ENCODE data around the gene SRSF3. TPM values are rescaled to one million over a fixed set of nuclear protein-coding genes. Genes with fewer than 3 reads are reported as not detected.

Gene SRSF3
- polyA plus RNA-seq, 3 donors from 2014 or later: 344 to 391 (median 379) TPM

- H3K27ac Mint-ChIP-seq: no peak overlapping the region
Measured at GRCh38 chr6:36625158-36625919, 31.2 kb downstream of the SRSF3 start.

GRCh38 chr6:36626636-36627035, 32.5 kb downstream of the SRSF3 start:
- H3K9me3 Mint-ChIP-seq: no peaks in the 10 kb centered on the region
- H3K4me1 Mint-ChIP-seq: peaks cover 9% of the 10 kb centered on the region in 2 donors
- no peak overlapping the region for H3K27ac Mint-ChIP-seq
- H3K4me3 Mint-ChIP-seq: no peak overlapping the region
- peaks cover 0 to 9% (median 3%) of the 10 kb centered on the region in 3 donors for H3K27me3 Mint-ChIP-seq (ENCODE audit: low read depth in 3 of 3)
- H3K36me3 Mint-ChIP-seq: no peaks in the 10 kb centered on the region
- DNase-seq: no peak

More at GRCh38 chr6:36625158-36625919, 31.2 kb downstream of the SRSF3 start:
- Mint-ChIP-seq H3K9me3 (no peaks in the 10 kb centered on the region), H3K4me3 (no peak overlapping the region), H3K27me3 (ENCODE audit: low read depth in 3 of 3) (peaks cover 0 to 7% (median 4%) of the 10 kb centered on the region in 3 donors), H3K36me3 (no peaks in the 10 kb centered on the region), H3K4me1 (peaks cover 9% of the 10 kb centered on the region in 2 donors)
- no peak for DNase-seq

- H3K9me3 Mint-ChIP-seq: no peaks in the 10 kb centered on the region
- no peaks in the 10 kb centered on the region for H3K36me3 Mint-ChIP-seq
- peaks cover 0 to 9% (median 3%) of the 10 kb centered on the region in 3 donors for H3K27me3 Mint-ChIP-seq (ENCODE audit: low read depth in 3 of 3)
- peaks cover 9% of the 10 kb centered on the region in 2 donors for H3K4me1 Mint-ChIP-seq
- no peak for DNase-seq
- H3K4me3 Mint-ChIP-seq: no peak overlapping the region
- H3K27ac Mint-ChIP-seq: peak overlapping the region in 2 of 6 donors; percentile 11 to 61
Measured at GRCh38 chr6:36627141-36627540, 33.0 kb downstream of the SRSF3 start.

GRCh38 chr6:36627801-36628246, 33.7 kb downstream of the SRSF3 start:
- Mint-ChIP-seq H3K36me3 (no peaks in the 10 kb centered on the region), H3K27ac (no peak overlapping the region), H3K9me3 (no peaks in the 10 kb centered on the region), H3K4me1 (peaks cover 8 to 9% of the 10 kb centered on the region in 2 donors), H3K27me3 (ENCODE audit: low read depth in 3 of 3) (peaks cover 0 to 8% (median 3%) of the 10 kb centered on the region in 3 donors), H3K4me3 (no peak overlapping the region)
- no peak for DNase-seq

GRCh38 chr6:36629784-36630183, 35.6 kb downstream of the SRSF3 start:
- Mint-ChIP-seq H3K27ac (no peak overlapping the region), H3K27me3 (ENCODE audit: low read depth in 3 of 3) (peaks cover 0 to 6% (median 3%) of the 10 kb centered on the region in 3 donors), H3K4me1 (no peaks in the 10 kb centered on the region), H3K9me3 (no peaks in the 10 kb centered on the region), H3K36me3 (no peaks in the 10 kb centered on the region), H3K4me3 (no peak overlapping the region)
- no peak for DNase-seq

GRCh38 chr6:36631326-36632011, 37.3 kb downstream of the SRSF3 start:
- no peaks in the 10 kb centered on the region for H3K36me3 Mint-ChIP-seq
- H3K4me1 Mint-ChIP-seq: no peaks in the 10 kb centered on the region
- no peak for DNase-seq
- peaks cover 0 to 3% (median 2%) of the 10 kb centered on the region in 3 donors for H3K27me3 Mint-ChIP-seq (ENCODE audit: low read depth in 3 of 3)
- no peak overlapping the region for H3K27ac Mint-ChIP-seq
- H3K9me3 Mint-ChIP-seq: no peaks in the 10 kb centered on the region
- no peak overlapping the region for H3K4me3 Mint-ChIP-seq

GRCh38 chr6:36633370-36633769, 39.2 kb downstream of the SRSF3 start:
- no peaks in the 10 kb centered on the region for H3K36me3 Mint-ChIP-seq
- no peak for DNase-seq
- H3K4me3 Mint-ChIP-seq: no peak overlapping the region
- H3K27me3 Mint-ChIP-seq (ENCODE audit: low read depth in 3 of 3): peaks cover 0 to 5% (median 2%) of the 10 kb centered on the region in 3 donors
- no peaks in the 10 kb centered on the region for H3K4me1 Mint-ChIP-seq
- H3K9me3 Mint-ChIP-seq: no peaks in the 10 kb centered on the region
- H3K27ac Mint-ChIP-seq: no peak overlapping the region

GRCh38 chr6:36633915-36634314, 39.8 kb downstream of the SRSF3 start:
- no peak overlapping the region for H3K4me3 Mint-ChIP-seq
- H3K36me3 Mint-ChIP-seq: peaks cover 0 to 4% (median 0%) of the 10 kb centered on the region in 3 donors
- peaks cover 0 to 5% (median 2%) of the 10 kb centered on the region in 3 donors for H3K27me3 Mint-ChIP-seq (ENCODE audit: low read depth in 3 of 3)
- no peaks in the 10 kb centered on the region for H3K4me1 Mint-ChIP-seq
- no peak for DNase-seq
- H3K27ac Mint-ChIP-seq: no peak overlapping the region
- no peaks in the 10 kb centered on the region for H3K9me3 Mint-ChIP-seq

GRCh38 chr6:36634317-36635108, 40.4 kb downstream of the SRSF3 start:
- Mint-ChIP-seq H3K9me3 (no peaks in the 10 kb centered on the region), H3K27me3 (ENCODE audit: low read depth in 3 of 3) (peaks cover 0 to 5% (median 2%) of the 10 kb centered on the region in 3 donors), H3K4me1 (no peaks in the 10 kb centered on the region), H3K36me3 (peaks cover 0 to 4% (median 0%) of the 10 kb centered on the region in 3 donors), H3K27ac (no peak overlapping the region), H3K4me3 (no peak overlapping the region)
- no peak for DNase-seq

GRCh38 chr6:36636283-36636682, 42.1 kb downstream of the SRSF3 start:
- H3K9me3 Mint-ChIP-seq: no peaks in the 10 kb centered on the region
- no peak overlapping the region for H3K27ac Mint-ChIP-seq
- H3K4me3 Mint-ChIP-seq: no peak overlapping the region
- H3K27me3 Mint-ChIP-seq (ENCODE audit: low read depth in 3 of 3): peaks cover 0 to 2% (median 1%) of the 10 kb centered on the region in 3 donors
- no peaks in the 10 kb centered on the region for H3K4me1 Mint-ChIP-seq
- no peak for DNase-seq
- peaks cover 0 to 4% (median 0%) of the 10 kb centered on the region in 3 donors for H3K36me3 Mint-ChIP-seq

- DNase-seq: no peak
- H3K4me1 Mint-ChIP-seq: no peaks in the 10 kb centered on the region
- no peak overlapping the region for H3K4me3 Mint-ChIP-seq
- no peak overlapping the region for H3K27ac Mint-ChIP-seq
- peaks cover 0 to 1% (median 0%) of the 10 kb centered on the region in 3 donors for H3K27me3 Mint-ChIP-seq (ENCODE audit: low read depth in 3 of 3)
- H3K36me3 Mint-ChIP-seq: peaks cover 0 to 4% (median 0%) of the 10 kb centered on the region in 3 donors
- H3K9me3 Mint-ChIP-seq: no peaks in the 10 kb centered on the region
Measured at GRCh38 chr6:36636687-36637418, 42.7 kb downstream of the SRSF3 start.

- peaks cover 0 to 1% (median 0%) of the 10 kb centered on the region in 3 donors for H3K27me3 Mint-ChIP-seq (ENCODE audit: low read depth in 3 of 3)
- H3K27ac Mint-ChIP-seq: no peak overlapping the region
- no peaks in the 10 kb centered on the region for H3K4me1 Mint-ChIP-seq
- no peaks in the 10 kb centered on the region for H3K9me3 Mint-ChIP-seq
- no peak for DNase-seq
- H3K36me3 Mint-ChIP-seq: peaks cover 0 to 4% (median 0%) of the 10 kb centered on the region in 3 donors
- H3K4me3 Mint-ChIP-seq: no peak overlapping the region
Measured at GRCh38 chr6:36638579-36638978, 44.4 kb downstream of the SRSF3 start.

- Mint-ChIP-seq H3K4me1 (no peaks in the 10 kb centered on the region), H3K36me3 (peaks cover 0 to 4% (median 0%) of the 10 kb centered on the region in 3 donors), H3K4me3 (no peak overlapping the region), H3K9me3 (no peaks in the 10 kb centered on the region), H3K27me3 (ENCODE audit: low read depth in 3 of 3) (peaks cover 0 to 1% (median 0%) of the 10 kb centered on the region in 3 donors), H3K27ac (no peak overlapping the region)
- peak in 1 of 3 donors; percentile 18 for DNase-seq
Measured at GRCh38 chr6:36639171-36639808, 45.1 kb downstream of the SRSF3 start.

All from immature natural killer cell (primary cell).